A549 (cell line): ENCODE results near the gene SYNPO2. TPM values are rescaled to one million over a fixed set of nuclear protein-coding genes. Genes with fewer than 3 reads are reported as not detected.

Experiments
- ATAC-seq, 2 experiments: fragments of 200-7000 bp in 1 of 2; fragments of >200 bp in 1 of 2; cut with Nextera tagmentation in 1 of 2; cut with Tn5 transposase in 1 of 2; 3 replicates each; pipeline versions ENCODE4 v1.8.0 to v1.9.1; 2018 to 2020; ENCODE audit warnings: mild to moderate bottlenecking in 1 of 2, moderate library complexity in 1 of 2
- CTCF ChIA-PET: fragments of 300-600 bp; sonication (Branson Sonifier 250); formaldehyde crosslinking; extraction: SDS; loops from one replicate; lab custom pipeline; 2021; ENCODE audit warnings: antibody characterized with exemption, inconsistent platforms; lab: Yijun Ruan, JAX
- POLR2A ChIA-PET: fragments of 350-600 bp; formaldehyde crosslinking; extraction: SDS; loops from one replicate; lab custom pipeline; 2021; ENCODE audit warnings: antibody characterized with exemption, inconsistent platforms; lab: Yijun Ruan, JAX
- DNase-seq, 2 experiments: peaks; one replicate each; pipeline versions ENCODE4 v3.0.0 to v3.0.0-alpha.2; 2011 to 2016; ENCODE audit warnings: low read depth in 1 of 2, low spot score in 1 of 2
- FAIRE-seq: peaks from 2 replicates; lab custom pipeline; 2011; peaks lifted over from hg19 to GRCh38; lab: Jason Lieb, UNC
- H3K27ac ChIP-seq, 2 experiments: fragments of >200 bp; sonication (Bioruptor Twin); formaldehyde crosslinking; 3 replicates each; pipeline ENCODE4 v1.5.1; 2016 to 2017
- H3K4me1 ChIP-seq: fragments of >200 bp; sonication (Bioruptor Twin); formaldehyde crosslinking; 3 replicates; pipeline ENCODE4 v1.6.1; 2016
- H3K4me2 ChIP-seq: fragments of >200 bp; sonication (Bioruptor Twin); formaldehyde crosslinking; 3 replicates; pipeline ENCODE4 v1.6.1; 2016
- H3K4me3 ChIP-seq: fragments of >200 bp; sonication (Bioruptor Twin); formaldehyde crosslinking; 3 replicates; pipeline ENCODE4 v1.5.1; 2016
- H3K9me3 ChIP-seq: fragments of >200 bp; sonication (Bioruptor Twin); formaldehyde crosslinking; 3 replicates; pipeline ENCODE4 v1.6.1; 2016
- BHLHE40 ChIP-seq: IDR thresholded peaks from 2 replicates; pipeline ENCODE4 v1.6.1; 2012; ENCODE audit warnings: low read depth, low read length, inconsistent platforms
- CBX2 ChIP-seq: fragments of 200-600 bp; sonication (generic); IDR thresholded peaks from 2 replicates; pipeline ENCODE4 v1.6.1; 2016; ENCODE audit warnings: low read depth, mild to moderate bottlenecking, borderline replicate concordance
- CEBPB ChIP-seq, 2 experiments: fragments of >200 bp in 1 of 2; sonication (Bioruptor Twin) in 1 of 2; formaldehyde crosslinking in 1 of 2; IDR thresholded peaks; 2 replicates each; pipeline ENCODE4 v1.6.1; 2012 to 2016
- EHF ChIP-seq: fragments of 250-450 bp; sonication (Bioruptor Pico); IDR thresholded peaks from 2 replicates; pipeline ENCODE4 v1.5.0; 2020; ENCODE audit warnings: mild to moderate bottlenecking
- EHMT2 ChIP-seq: fragments of 200-600 bp; sonication (generic); IDR thresholded peaks from 2 replicates; pipeline ENCODE4 v1.6.1; 2016; ENCODE audit warnings: antibody characterized with exemption, low read depth, mild to moderate bottlenecking, moderate library complexity
- GATA3 ChIP-seq: IDR thresholded peaks from 2 replicates; pipeline ENCODE4 v1.6.1; 2012; ENCODE audit warnings: borderline replicate concordance
- HOXB5 ChIP-seq: fragments of 250-450 bp; sonication (Bioruptor Pico); IDR thresholded peaks from 2 replicates; pipeline ENCODE4 v1.5.0; 2020; ENCODE audit warnings: mild to moderate bottlenecking, moderate library complexity
- MAZ ChIP-seq: fragments of 150-350 bp; IDR thresholded peaks from 2 replicates; pipeline ENCODE4 v1.6.1; 2014; ENCODE audit warnings: antibody characterized with exemption, low read depth, low read length, borderline replicate concordance
- MYC ChIP-seq: IDR thresholded peaks from 2 replicates; pipeline ENCODE4 v1.6.1; 2012; ENCODE audit warnings: mild to moderate bottlenecking, inconsistent platforms, low read length, improper control_type of control experiment, borderline replicate concordance
- PHF8 ChIP-seq: fragments of 200-600 bp; sonication (generic); IDR thresholded peaks from 2 replicates; pipeline ENCODE4 v1.6.1; 2016; ENCODE audit warnings: low read depth, mild to moderate bottlenecking, antibody characterized with exemption, moderate library complexity, borderline replicate concordance
- RARB ChIP-seq: fragments of 250-450 bp; sonication (Bioruptor Pico); IDR thresholded peaks from 2 replicates; pipeline ENCODE4 v1.8.0; 2021; ENCODE audit warnings: mild to moderate bottlenecking, moderate library complexity
- RFX5 ChIP-seq: fragments of 450-650 bp; IDR thresholded peaks from 2 replicates; pipeline ENCODE4 v1.7.1; 2014; ENCODE audit warnings: antibody characterized with exemption, mild to moderate bottlenecking, moderate library complexity
- SREBF2 ChIP-seq: fragments of 450-650 bp; IDR thresholded peaks from 2 replicates; pipeline ENCODE4 v1.6.1; 2014; ENCODE audit warnings: mild to moderate bottlenecking, moderate library complexity
- TFCP2L1 ChIP-seq: fragments of 250-450 bp; sonication (Bioruptor Pico); IDR thresholded peaks from 2 replicates; pipeline ENCODE4 v1.5.0; 2021; ENCODE audit warnings: mild to moderate bottlenecking
- TP53 ChIP-seq: fragments of 250-450 bp; sonication (Bioruptor Pico); IDR thresholded peaks from 2 replicates; pipeline ENCODE4 v1.5.0; 2021; ENCODE audit warnings: mild to moderate bottlenecking, moderate library complexity
- WGBS: methylation state at CpG from one replicate; pipeline ENCODE4 v1.1.6; 2017; ENCODE audit errors: missing lambda C conversion rate; 5-methylcytosine and 5-hydroxymethylcytosine counted together
- polyA minus RNA-seq: library from RNA; depleted of rRNA, polyadenylated mRNA; stranded (reverse); fragments of >200 nt; gene quantifications from 2 replicates; pipeline ENCODE4 v1.2.3, GENCODE V29; 2011; rRNA and poly(A)+ RNA removed
- polyA plus RNA-seq, 4 experiments: library from polyadenylated mRNA; depleted of rRNA in 3 of 4; stranded (reverse); fragments of >200 nt; fragmentation: RNase III in 1 of 4; extraction: RNeasy Plus Mini Kit Qiagen cat#74134 plus additional on column Dnase treatment in 1 of 4; gene quantifications; 2 replicates in 3 of 4; 3 replicates in 1 of 4; pipeline ENCODE4 v1.2.3, GENCODE V29; 2011 to 2017
- TF ChIP-seq, protein P1 (sequence below): IDR thresholded peaks from 2 replicates; pipeline ENCODE4 v1.6.1; 2012; ENCODE audit warnings: low read depth, borderline replicate concordance
- TF ChIP-seq, protein P2 (sequence below): fragments of 250-450 bp; sonication (Bioruptor Pico); IDR thresholded peaks from 2 replicates; pipeline ENCODE4 v1.5.0; 2020; ENCODE audit warnings: low read depth, mild to moderate bottlenecking, moderate library complexity
- TF ChIP-seq, protein P3 (sequence below): fragments of 250-450 bp; sonication (Bioruptor Pico); IDR thresholded peaks from 2 replicates; pipeline ENCODE4 v1.5.0; 2021; ENCODE audit warnings: mild to moderate bottlenecking, moderate library complexity, borderline replicate concordance
- TF ChIP-seq, protein P4 (sequence below): IDR thresholded peaks from 2 replicates; pipeline ENCODE4 v1.6.1; 2012

The SYNPO2 gene, protein sequence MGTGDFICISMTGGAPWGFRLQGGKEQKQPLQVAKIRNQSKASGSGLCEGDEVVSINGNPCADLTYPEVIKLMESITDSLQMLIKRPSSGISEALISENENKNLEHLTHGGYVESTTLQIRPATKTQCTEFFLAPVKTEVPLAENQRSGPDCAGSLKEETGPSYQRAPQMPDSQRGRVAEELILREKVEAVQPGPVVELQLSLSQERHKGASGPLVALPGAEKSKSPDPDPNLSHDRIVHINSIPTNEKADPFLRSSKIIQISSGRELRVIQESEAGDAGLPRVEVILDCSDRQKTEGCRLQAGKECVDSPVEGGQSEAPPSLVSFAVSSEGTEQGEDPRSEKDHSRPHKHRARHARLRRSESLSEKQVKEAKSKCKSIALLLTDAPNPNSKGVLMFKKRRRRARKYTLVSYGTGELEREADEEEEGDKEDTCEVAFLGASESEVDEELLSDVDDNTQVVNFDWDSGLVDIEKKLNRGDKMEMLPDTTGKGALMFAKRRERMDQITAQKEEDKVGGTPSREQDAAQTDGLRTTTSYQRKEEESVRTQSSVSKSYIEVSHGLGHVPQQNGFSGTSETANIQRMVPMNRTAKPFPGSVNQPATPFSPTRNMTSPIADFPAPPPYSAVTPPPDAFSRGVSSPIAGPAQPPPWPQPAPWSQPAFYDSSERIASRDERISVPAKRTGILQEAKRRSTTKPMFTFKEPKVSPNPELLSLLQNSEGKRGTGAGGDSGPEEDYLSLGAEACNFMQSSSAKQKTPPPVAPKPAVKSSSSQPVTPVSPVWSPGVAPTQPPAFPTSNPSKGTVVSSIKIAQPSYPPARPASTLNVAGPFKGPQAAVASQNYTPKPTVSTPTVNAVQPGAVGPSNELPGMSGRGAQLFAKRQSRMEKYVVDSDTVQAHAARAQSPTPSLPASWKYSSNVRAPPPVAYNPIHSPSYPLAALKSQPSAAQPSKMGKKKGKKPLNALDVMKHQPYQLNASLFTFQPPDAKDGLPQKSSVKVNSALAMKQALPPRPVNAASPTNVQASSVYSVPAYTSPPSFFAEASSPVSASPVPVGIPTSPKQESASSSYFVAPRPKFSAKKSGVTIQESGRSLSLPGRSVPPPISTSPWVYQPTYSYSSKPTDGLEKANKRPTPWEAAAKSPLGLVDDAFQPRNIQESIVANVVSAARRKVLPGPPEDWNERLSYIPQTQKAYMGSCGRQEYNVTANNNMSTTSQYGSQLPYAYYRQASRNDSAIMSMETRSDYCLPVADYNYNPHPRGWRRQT
- polyA plus RNA-seq (2011; rRNA removed) (7.6 and 8.8 TPM in 2 replicates), polyA plus RNA-seq (2017; fragmentation: RNase III; extraction: RNeasy Plus Mini Kit Qiagen cat#74134 plus additional on column Dnase treatment) (1.8 to 2.5 TPM (median 2.0 TPM) in 3 replicates), polyA minus RNA-seq (12.6 and 14.8 TPM in 2 replicates)
- polyA plus RNA-seq (2012; cell fraction: cytosol; rRNA removed) = 1.5 and 1.6 TPM in 2 replicates
- polyA plus RNA-seq (2012; cell fraction: nucleus; rRNA removed) = 1.3 and 1.6 TPM in 2 replicates

DNA sequence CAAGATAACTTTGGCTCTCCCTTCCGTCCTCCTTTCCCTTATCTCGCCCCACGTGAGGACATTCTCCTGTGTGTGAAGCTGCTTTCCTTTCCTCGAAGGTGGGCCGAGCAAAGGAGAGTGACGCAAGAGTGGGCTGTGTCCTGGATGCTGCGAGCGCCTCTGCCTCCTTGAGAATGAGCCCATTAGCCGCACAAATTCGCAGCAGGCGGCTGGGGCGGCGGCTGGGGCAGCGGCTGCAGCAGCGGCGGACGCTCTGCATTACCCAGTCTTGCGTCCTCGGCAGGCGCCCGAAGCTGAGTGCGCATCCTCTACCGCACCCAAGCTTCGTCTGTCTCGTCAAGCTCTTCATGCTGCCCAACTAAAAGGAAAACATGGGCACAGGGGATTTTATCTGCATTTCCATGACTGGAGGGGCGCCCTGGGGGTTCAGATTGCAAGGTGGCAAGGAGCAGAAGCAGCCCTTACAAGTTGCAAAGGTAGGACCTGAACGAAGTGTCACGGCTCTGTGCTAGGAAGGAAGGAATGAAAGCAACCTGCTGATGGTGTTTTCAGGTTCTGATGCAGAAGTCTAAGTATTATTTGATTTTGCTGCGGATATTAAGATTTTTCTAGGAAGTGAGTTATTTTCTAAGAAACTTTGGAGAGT, at the start of gene SYNPO2:
SYNPO2 (plus strand) TSS at position 189 of the 646 bp plus-strand sequence; CDS start at position 372, 183 bp downstream.
- FAIRE-seq (no peak), ATAC-seq (peak; percentile 95 to 97)
- WGBS = 12% methylated on average over 20 of the region's 29 CpGs

DNA sequence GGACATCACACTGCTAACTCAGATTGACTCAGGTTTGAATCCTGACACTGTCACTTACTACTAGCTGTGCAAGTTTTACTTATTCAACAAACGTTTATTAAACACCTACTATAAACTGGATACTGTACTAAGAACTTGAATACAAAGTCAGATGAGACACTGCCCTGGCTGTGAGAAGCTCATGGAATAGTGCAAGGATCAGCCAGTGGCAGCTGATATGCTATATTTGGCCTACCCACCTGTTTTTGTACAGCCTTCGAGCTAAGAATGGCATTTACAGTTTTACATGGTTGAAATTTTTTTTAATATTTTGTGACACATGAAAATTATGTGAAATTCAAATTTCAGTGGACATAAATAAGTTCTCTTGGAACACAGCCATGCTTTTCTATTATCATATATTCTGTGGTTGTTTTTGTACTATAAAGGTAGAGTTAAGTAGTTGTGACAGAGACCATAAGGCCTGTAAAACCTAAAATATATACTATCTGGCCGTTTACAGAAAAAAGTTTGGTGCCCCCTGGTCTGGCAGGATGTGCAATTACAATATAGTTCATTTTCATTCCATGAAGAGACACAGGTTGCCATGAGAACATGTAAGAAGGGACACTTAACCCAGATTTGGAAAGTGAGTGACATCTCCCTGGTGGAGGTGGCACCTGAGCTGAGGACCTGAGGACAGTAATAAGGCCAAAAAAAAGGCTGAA, 49.3 kb upstream of the SYNPO2 start:
- FAIRE-seq (no peak), DNase-seq (no peak), ATAC-seq (no peak)
- H3K4me2 ChIP-seq = no peak overlapping the region
- 23% methylated on average over 3 of the region's 3 CpGs for WGBS
- no peak overlapping the region for H3K27ac ChIP-seq
- H3K4me3 ChIP-seq = no peak overlapping the region
- CTCF ChIA-PET = interaction anchor here (1.8 kb wide), 1 partner anchor 26 kb away, joined by 7 read pairs; no protein-coding TSS in a partner anchor
- TF ChIP-seq PHF8 = no peak
- no peak for TF ChIP-seq RFX5
- no peak for TF ChIP-seq MYC
- TF ChIP-seq EHF = no peak
- TF ChIP-seq BHLHE40 = no peak
- TF ChIP-seq SREBF2 = no peak
- TF ChIP-seq TP53 (CRISPR knock-in tag) = no peak
- no peak for TF ChIP-seq RARB (CRISPR knock-in tag)
- TF ChIP-seq TFCP2L1 (CRISPR knock-in tag) = no peak
- no peak for TF ChIP-seq GATA3
- no peak for TF ChIP-seq CBX2
- TF ChIP-seq, protein P1, sequence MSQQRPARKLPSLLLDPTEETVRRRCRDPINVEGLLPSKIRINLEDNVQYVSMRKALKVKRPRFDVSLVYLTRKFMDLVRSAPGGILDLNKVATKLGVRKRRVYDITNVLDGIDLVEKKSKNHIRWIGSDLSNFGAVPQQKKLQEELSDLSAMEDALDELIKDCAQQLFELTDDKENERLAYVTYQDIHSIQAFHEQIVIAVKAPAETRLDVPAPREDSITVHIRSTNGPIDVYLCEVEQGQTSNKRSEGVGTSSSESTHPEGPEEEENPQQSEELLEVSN = no peak
- no peak for TF ChIP-seq MAZ
- TF ChIP-seq, protein P2, sequence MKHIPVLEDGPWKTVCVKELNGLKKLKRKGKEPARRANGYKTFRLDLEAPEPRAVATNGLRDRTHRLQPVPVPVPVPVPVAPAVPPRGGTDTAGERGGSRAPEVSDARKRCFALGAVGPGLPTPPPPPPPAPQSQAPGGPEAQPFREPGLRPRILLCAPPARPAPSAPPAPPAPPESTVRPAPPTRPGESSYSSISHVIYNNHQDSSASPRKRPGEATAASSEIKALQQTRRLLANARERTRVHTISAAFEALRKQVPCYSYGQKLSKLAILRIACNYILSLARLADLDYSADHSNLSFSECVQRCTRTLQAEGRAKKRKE (CRISPR knock-in tag) = no peak
- no peak for TF ChIP-seq HOXB5
- H3K9me3 ChIP-seq = no peaks in the 10 kb centered on the region
- POLR2A ChIA-PET = no interaction called here
- peaks cover 8% of the 10 kb centered on the region for H3K4me1 ChIP-seq

More for the DNA sequence above, at the start of gene SYNPO2:
- POLR2A ChIA-PET = no interaction called here
- peak; percentile 16 to 54 for DNase-seq
- Histone ChIP-seq H3K9me3 (no peaks in the 10 kb centered on the region), H3K4me3 (peak within 1 kb of the TSS; percentile 40), H3K4me2 (peak within 1 kb of the TSS; percentile 88), H3K4me1 (0 out of 3 replicates have a peak, but pooled peaks cover 3% of the 10 kb centered on the region), H3K27ac (peak within 1 kb of the TSS in 1 of 2 experiments; percentile 34; a peak in 1 of 6 replicates)
- TF ChIP-seq, protein P3, sequence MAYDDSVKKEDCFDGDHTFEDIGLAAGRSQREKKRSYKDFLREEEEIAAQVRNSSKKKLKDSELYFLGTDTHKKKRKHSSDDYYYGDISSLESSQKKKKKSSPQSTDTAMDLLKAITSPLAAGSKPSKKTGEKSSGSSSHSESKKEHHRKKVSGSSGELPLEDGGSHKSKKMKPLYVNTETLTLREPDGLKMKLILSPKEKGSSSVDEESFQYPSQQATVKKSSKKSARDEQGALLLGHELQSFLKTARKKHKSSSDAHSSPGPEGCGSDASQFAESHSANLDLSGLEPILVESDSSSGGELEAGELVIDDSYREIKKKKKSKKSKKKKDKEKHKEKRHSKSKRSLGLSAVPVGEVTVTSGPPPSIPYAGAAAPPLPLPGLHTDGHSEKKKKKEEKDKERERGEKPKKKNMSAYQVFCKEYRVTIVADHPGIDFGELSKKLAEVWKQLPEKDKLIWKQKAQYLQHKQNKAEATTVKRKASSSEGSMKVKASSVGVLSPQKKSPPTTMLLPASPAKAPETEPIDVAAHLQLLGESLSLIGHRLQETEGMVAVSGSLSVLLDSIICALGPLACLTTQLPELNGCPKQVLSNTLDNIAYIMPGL (CRISPR knock-in tag) = no peak
- peak; percentile 41 to 70; a peak in 3 of 4 replicates for TF ChIP-seq CEBPB (IDR thresholded peaks at IDR 0.05)
- TF ChIP-seq GATA3 = no peak
- no peak for TF ChIP-seq MAZ
- TF ChIP-seq, protein P4, sequence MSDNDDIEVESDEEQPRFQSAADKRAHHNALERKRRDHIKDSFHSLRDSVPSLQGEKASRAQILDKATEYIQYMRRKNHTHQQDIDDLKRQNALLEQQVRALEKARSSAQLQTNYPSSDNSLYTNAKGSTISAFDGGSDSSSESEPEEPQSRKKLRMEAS = 0 out of 2 replicates have a peak, but pooled peaks have one; percentile 22
- no peak for TF ChIP-seq EHMT2
- CTCF ChIA-PET = interaction anchor here (1.1 to 2.2 kb wide), 5 partner anchors 19 to 142 kb away, joined by 3 to 8 read pairs (median 5); no protein-coding TSS in a partner anchor
